Panc1 (cell line): ENCODE results near the gene OR2L3. TPM values are rescaled to one million over a fixed set of nuclear protein-coding genes. Genes with fewer than 3 reads are reported as not detected.

ENCODE experiments used
- ATAC-seq: fragments of 200-7000 bp; cut with Tn5 transposase; 2 replicates; pipeline ENCODE4 v1.9.1; 2020; ENCODE audit warnings: mild to moderate bottlenecking, moderate library complexity
- BruUV-seq: library from RNA; stranded (reverse); fragments of 400-500 nt; replicated peaks from 2 replicates; lab custom pipeline; 2021; lab: Mats Ljungman, UMichigan
- CTCF ChIA-PET: fragments of 300-600 bp; sonication (Branson Sonifier 250); formaldehyde crosslinking; loops from one replicate; lab custom pipeline; 2022; ENCODE audit warnings: antibody characterized with exemption; lab: Charles Lee
- POLR2A ChIA-PET: fragments of 300-600 bp; sonication (Branson Sonifier 250); formaldehyde crosslinking; loops from one replicate; lab custom pipeline; 2022; ENCODE audit warnings: antibody characterized with exemption; lab: Charles Lee
- DNase-seq: peaks from one replicate; pipeline ENCODE4 v3.0.0-alpha.2; 2010; ENCODE audit warnings: low read depth, low spot score
- H3K27ac ChIP-seq: 2 replicates; pipeline ENCODE4 v1.5.1; 2011; ENCODE audit warnings: mild to moderate bottlenecking, low read length, inconsistent platforms
- H3K27me3 ChIP-seq: fragments of 200-500 bp; sonication (Bioruptor generic); 2 replicates; pipeline ENCODE4 v1.6.0; 2014; ENCODE audit warnings: low read length, inconsistent platforms; ENCODE audit not compliant: control insufficient read depth, insufficient read depth
- H3K36me3 ChIP-seq: fragments of 200-500 bp; sonication (Bioruptor generic); 2 replicates; pipeline ENCODE4 v1.5.1; 2014; ENCODE audit warnings: inconsistent platforms, mild to moderate bottlenecking, low read length, moderate library complexity; ENCODE audit not compliant: control insufficient read depth, insufficient read depth
- H3K4me1 ChIP-seq: 2 replicates; pipeline ENCODE4 v1.5.1; 2011; ENCODE audit warnings: inconsistent platforms, mild to moderate bottlenecking, low read length, moderate library complexity; ENCODE audit not compliant: control insufficient read depth, insufficient read depth
- H3K4me3 ChIP-seq, 2 experiments: 2 replicates each; pipeline ENCODE4 v1.5.1; 2011 to 2012; ENCODE audit warnings: low read depth in 2 of 2, low read length in 2 of 2, mild to moderate bottlenecking in 2 of 2, inconsistent platforms in 1 of 2, moderate library complexity in 1 of 2
- H3K9me3 ChIP-seq: fragments of 200-500 bp; sonication (Bioruptor generic); 2 replicates; pipeline ENCODE4 v1.5.1; 2014; ENCODE audit warnings: low read depth, mild to moderate bottlenecking, inconsistent platforms, low read length, moderate library complexity; ENCODE audit not compliant: control insufficient read depth, insufficient read depth
- POLR2AphosphoS5 ChIP-seq: IDR thresholded peaks from 2 replicates; pipeline ENCODE4 v1.6.1; 2012; ENCODE audit warnings: mild to moderate bottlenecking, low read depth, low read length, moderate library complexity
- SIN3A ChIP-seq: IDR thresholded peaks from 2 replicates; pipeline ENCODE4 v1.6.1; 2012; ENCODE audit warnings: low read depth, mild to moderate bottlenecking, low read length, moderate library complexity, borderline replicate concordance; ENCODE audit not compliant: insufficient read depth
- TCF7L2 ChIP-seq: IDR thresholded peaks from 2 replicates; pipeline ENCODE4 v1.6.1; 2011; ENCODE audit warnings: mild to moderate bottlenecking, low read depth, low read length, inconsistent platforms
- in situ Hi-C: cut with HindIII; loops from 2 replicates; pipeline ENCODE4 v1.10.0; 2016; ENCODE audit warnings: low sequenced_read_pairs, low pct_unique_long_range_greater_than_20kb
- intact Hi-C: fragments of 100-400 bp; cut with micrococcal nuclease; formaldehyde crosslinking; loops from one replicate; pipeline ENCODE4 v1.10.0; 2022; ENCODE audit not compliant: unreplicated experiment
- total RNA-seq: library from RNA; stranded (reverse); gene quantifications from one replicate; pipeline ENCODE4 v1.2.1, GENCODE V29; 2021; ENCODE audit not compliant: unreplicated experiment
- TF ChIP-seq, protein P1 (sequence below): fragments of 450-650 bp; IDR thresholded peaks from 2 replicates; pipeline ENCODE4 v1.5.1; 2017; ENCODE audit warnings: mild to moderate bottlenecking
- TF ChIP-seq, protein P2 (sequence below), 2 experiments: IDR thresholded peaks; 2 replicates each; pipeline ENCODE4 v1.6.1; 2011 to 2012; ENCODE audit warnings: low read depth in 2 of 2, control low read depth in 1 of 2, low read length in 1 of 2, mild to moderate bottlenecking in 1 of 2, moderate library complexity in 1 of 2; ENCODE audit not compliant: insufficient read depth in 1 of 2

OR2L3 gene
- total RNA-seq, 1 experiment from 2014 or later = not detected

DNA sequence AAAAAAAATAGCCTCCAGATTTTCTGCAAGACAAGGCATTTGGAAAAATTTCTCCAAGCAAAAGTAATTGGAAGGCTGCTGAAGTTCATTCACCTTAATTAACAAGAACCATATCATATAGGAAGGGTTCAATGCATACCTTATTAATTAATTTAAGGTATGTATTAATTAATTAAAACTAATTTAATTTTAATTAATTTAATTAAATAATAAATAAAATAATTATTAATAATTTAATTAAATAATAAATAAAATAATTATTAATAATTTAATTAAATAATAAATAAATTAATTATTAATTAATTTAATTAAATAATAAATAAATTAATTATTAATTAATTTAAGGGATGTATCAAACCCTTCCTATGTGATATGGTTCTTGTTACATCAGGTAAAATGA, 56.2 kb downstream of the OR2L3 start:
- ChIA-PET CTCF (no interaction called here), POLR2A (no interaction called here)
- H3K36me3 ChIP-seq = no peaks in the 10 kb centered on the region
- TF ChIP-seq SIN3A (no peak), POLR2AphosphoS5 (no peak), TCF7L2 (no peak)
- TF ChIP-seq, protein P1, sequence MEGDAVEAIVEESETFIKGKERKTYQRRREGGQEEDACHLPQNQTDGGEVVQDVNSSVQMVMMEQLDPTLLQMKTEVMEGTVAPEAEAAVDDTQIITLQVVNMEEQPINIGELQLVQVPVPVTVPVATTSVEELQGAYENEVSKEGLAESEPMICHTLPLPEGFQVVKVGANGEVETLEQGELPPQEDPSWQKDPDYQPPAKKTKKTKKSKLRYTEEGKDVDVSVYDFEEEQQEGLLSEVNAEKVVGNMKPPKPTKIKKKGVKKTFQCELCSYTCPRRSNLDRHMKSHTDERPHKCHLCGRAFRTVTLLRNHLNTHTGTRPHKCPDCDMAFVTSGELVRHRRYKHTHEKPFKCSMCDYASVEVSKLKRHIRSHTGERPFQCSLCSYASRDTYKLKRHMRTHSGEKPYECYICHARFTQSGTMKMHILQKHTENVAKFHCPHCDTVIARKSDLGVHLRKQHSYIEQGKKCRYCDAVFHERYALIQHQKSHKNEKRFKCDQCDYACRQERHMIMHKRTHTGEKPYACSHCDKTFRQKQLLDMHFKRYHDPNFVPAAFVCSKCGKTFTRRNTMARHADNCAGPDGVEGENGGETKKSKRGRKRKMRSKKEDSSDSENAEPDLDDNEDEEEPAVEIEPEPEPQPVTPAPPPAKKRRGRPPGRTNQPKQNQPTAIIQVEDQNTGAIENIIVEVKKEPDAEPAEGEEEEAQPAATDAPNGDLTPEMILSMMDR = no peak
- TF ChIP-seq, protein P2, sequence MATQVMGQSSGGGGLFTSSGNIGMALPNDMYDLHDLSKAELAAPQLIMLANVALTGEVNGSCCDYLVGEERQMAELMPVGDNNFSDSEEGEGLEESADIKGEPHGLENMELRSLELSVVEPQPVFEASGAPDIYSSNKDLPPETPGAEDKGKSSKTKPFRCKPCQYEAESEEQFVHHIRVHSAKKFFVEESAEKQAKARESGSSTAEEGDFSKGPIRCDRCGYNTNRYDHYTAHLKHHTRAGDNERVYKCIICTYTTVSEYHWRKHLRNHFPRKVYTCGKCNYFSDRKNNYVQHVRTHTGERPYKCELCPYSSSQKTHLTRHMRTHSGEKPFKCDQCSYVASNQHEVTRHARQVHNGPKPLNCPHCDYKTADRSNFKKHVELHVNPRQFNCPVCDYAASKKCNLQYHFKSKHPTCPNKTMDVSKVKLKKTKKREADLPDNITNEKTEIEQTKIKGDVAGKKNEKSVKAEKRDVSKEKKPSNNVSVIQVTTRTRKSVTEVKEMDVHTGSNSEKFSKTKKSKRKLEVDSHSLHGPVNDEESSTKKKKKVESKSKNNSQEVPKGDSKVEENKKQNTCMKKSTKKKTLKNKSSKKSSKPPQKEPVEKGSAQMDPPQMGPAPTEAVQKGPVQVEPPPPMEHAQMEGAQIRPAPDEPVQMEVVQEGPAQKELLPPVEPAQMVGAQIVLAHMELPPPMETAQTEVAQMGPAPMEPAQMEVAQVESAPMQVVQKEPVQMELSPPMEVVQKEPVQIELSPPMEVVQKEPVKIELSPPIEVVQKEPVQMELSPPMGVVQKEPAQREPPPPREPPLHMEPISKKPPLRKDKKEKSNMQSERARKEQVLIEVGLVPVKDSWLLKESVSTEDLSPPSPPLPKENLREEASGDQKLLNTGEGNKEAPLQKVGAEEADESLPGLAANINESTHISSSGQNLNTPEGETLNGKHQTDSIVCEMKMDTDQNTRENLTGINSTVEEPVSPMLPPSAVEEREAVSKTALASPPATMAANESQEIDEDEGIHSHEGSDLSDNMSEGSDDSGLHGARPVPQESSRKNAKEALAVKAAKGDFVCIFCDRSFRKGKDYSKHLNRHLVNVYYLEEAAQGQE (IDR thresholded peaks at IDR 0.05; ENCODE audit: insufficient read depth in 1 of 2, low read depth in 2 of 2, low read length in 1 of 2) = no peak
- in situ Hi-C loops (no loop called here), intact Hi-C loops (no loop called here)
- H3K27ac ChIP-seq = no peak overlapping the region
- H3K4me1 ChIP-seq = no peaks in the 10 kb centered on the region
- H3K27me3 ChIP-seq = no peaks in the 10 kb centered on the region
- H3K4me3 ChIP-seq = no peak overlapping the region
- no peak for DNase-seq
- H3K9me3 ChIP-seq = no peaks in the 10 kb centered on the region; the same call in 1 of the 2 replicates
- BruUV-seq = no TSS peak
- no peak for ATAC-seq

DNA sequence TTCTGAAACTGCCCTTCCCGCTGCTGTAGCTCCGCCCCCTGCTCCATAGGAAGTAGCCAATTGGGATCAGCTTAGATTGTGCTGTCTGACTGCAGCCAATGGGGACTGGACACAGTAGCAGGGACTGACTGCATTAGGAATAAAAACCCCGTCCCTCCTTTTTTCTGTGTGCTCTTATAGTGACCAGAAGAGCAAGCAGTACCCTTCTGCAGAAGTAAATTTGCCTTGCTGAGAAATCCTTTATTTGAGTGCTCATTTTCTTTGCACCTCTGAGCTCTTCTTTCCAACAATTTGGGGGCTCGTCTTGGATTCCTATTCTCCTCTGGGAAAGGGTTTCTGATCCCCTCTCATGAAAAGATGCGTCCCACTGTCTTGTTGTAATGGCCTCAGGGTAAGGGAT, 64.5 kb downstream of the OR2L3 start:
- POLR2A ChIA-PET = no interaction called here
- BruUV-seq = no TSS peak

More for the DNA sequence above, 64.5 kb downstream of the OR2L3 start:
- Histone ChIP-seq H3K4me3 (no peak overlapping the region), H3K9me3 (0 out of 2 replicates have a peak, but pooled peaks cover 9% of the 10 kb centered on the region), H3K27ac (no peak overlapping the region), H3K36me3 (no peaks in the 10 kb centered on the region), H3K4me1 (no peaks in the 10 kb centered on the region), H3K27me3 (no peaks in the 10 kb centered on the region)
- DNase-seq = no peak
- no peak for ATAC-seq
- intact Hi-C loops (no loop called here), in situ Hi-C loops (no loop called here)
- CTCF ChIA-PET = no interaction called here
- TF ChIP-seq, protein P1 = no peak
- TF ChIP-seq SIN3A = no peak
- TF ChIP-seq, protein P2 (IDR thresholded peaks at IDR 0.05; ENCODE audit: insufficient read depth in 1 of 2, low read depth in 2 of 2, low read length in 1 of 2) = no peak
- no peak for TF ChIP-seq POLR2AphosphoS5
- TF ChIP-seq TCF7L2 = no peak
